MM.1S (cell line): ENCODE data around the gene PAX4.
"Not testable (repeated sequence)": the region's sequence is repeated elsewhere in the genome, so short reads cannot be mapped to it uniquely, and the experiment has no call there.

Experiments
- DNase-seq: peaks from one replicate; pipeline ENCODE4 v3.0.0-alpha.2; 2015
- H2AFZ ChIP-seq: fragments of 300-600 bp; sonication (generic); 2 replicates; pipeline ENCODE4 v1.6.0; 2016; ENCODE audit warnings: antibody characterized with exemption, low read length
- H3F3A ChIP-seq: fragments of 300-600 bp; sonication (generic); 2 replicates; pipeline ENCODE4 v1.6.1; 2016; ENCODE audit warnings: mild to moderate bottlenecking, antibody characterized with exemption, low read length, moderate library complexity, mixed read lengths; ENCODE audit not compliant: insufficient read depth
- H3K27ac ChIP-seq: fragments of 300-600 bp; sonication (generic); 2 replicates; pipeline ENCODE4 v1.5.1; 2016; ENCODE audit warnings: mild to moderate bottlenecking, low read length
- H3K27me3 ChIP-seq: fragments of 300-600 bp; sonication (generic); replicated peaks from 2 replicates; pipeline ENCODE4 v1.6.0; 2016; ENCODE audit warnings: low read length; ENCODE audit not compliant: insufficient read depth
- H3K36me3 ChIP-seq: fragments of 300-600 bp; sonication (generic); replicated peaks from 2 replicates; pipeline ENCODE4 v1.6.1; 2016; ENCODE audit warnings: mild to moderate bottlenecking, low read length, mixed read lengths; ENCODE audit not compliant: insufficient read depth
- H3K4me1 ChIP-seq: fragments of 300-600 bp; sonication (generic); 2 replicates; pipeline ENCODE4 v1.6.1; 2016; ENCODE audit warnings: low read length, mixed read lengths
- H3K4me2 ChIP-seq: fragments of 300-600 bp; sonication (generic); 2 replicates; pipeline ENCODE4 v1.6.0; 2016; ENCODE audit warnings: low read depth, low read length
- H3K4me3 ChIP-seq: fragments of 300-600 bp; sonication (generic); 2 replicates; pipeline ENCODE4 v1.5.1; 2016; ENCODE audit warnings: low read length, mixed read lengths
- H3K79me2 ChIP-seq: fragments of 300-600 bp; sonication (generic); 2 replicates; pipeline ENCODE4 v1.6.1; 2016; ENCODE audit warnings: mixed run types, low read length, mixed read lengths
- H3K9ac ChIP-seq: fragments of 300-600 bp; sonication (generic); 2 replicates; pipeline ENCODE4 v1.6.1; 2016; ENCODE audit warnings: low read length, mixed read lengths
- H3K9me2 ChIP-seq: fragments of 300-600 bp; sonication (generic); replicated peaks from 2 replicates; pipeline ENCODE4 v1.6.1; 2016; ENCODE audit warnings: mild to moderate bottlenecking, low read length, mixed read lengths; ENCODE audit not compliant: insufficient read depth
- H3K9me3 ChIP-seq: fragments of 300-600 bp; sonication (generic); replicated peaks from 2 replicates; pipeline ENCODE4 v1.6.1; 2016; ENCODE audit warnings: mild to moderate bottlenecking, low read length, mixed read lengths; ENCODE audit not compliant: insufficient read depth
- H4K20me1 ChIP-seq: fragments of 300-600 bp; sonication (generic); 2 replicates; pipeline ENCODE4 v1.6.1; 2016; ENCODE audit warnings: mild to moderate bottlenecking, low read length, moderate library complexity, mixed read lengths; ENCODE audit not compliant: insufficient read depth
- EZH2 ChIP-seq: fragments of 300-600 bp; sonication (generic); optimal IDR thresholded peaks from 2 replicates; pipeline ENCODE3; 2017; ENCODE audit warnings: low read depth, mild to moderate bottlenecking, antibody characterized with exemption, low read length, mixed read lengths
- EZH2phosphoT487 ChIP-seq: fragments of 300-600 bp; sonication (generic); IDR thresholded peaks from 2 replicates; pipeline ENCODE4 v1.6.1; 2018; ENCODE audit warnings: antibody characterized with exemption, low read length
- TF ChIP-seq, protein P1 (sequence below): fragments of 300-600 bp; sonication (generic); IDR thresholded peaks from 2 replicates; pipeline ENCODE4 v1.5.1; 2016; ENCODE audit warnings: antibody characterized with exemption, low read length, mixed read lengths

Gene PAX4

DNA sequence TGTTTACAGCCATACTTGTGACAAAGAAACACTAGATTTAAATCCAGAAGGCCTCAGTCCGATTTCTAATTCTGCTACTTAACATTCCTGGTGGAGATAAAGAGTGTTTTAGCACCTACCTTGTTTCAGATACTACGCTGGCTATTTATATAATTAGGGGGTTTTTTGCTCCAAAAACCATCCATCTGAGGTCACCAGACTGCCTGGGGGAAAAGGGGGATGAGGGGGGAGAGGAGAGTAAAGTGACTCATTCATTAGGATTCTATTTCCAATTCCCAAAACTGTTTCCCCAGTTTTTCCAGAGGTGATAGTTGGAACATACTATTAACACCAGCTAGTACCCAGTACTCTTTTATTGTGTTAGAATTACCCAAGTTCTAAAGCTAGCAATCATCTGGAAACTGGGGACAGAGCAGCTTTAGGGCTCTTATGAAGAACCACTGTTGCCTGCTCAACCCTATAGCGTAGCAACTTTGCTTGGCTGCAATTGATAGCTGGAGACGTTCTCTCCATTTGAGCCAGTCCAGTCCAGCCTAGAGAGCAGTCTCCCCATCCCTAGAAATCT lies 39.1 kb downstream of the PAX4 start:
- no peak for DNase-seq

DNA sequence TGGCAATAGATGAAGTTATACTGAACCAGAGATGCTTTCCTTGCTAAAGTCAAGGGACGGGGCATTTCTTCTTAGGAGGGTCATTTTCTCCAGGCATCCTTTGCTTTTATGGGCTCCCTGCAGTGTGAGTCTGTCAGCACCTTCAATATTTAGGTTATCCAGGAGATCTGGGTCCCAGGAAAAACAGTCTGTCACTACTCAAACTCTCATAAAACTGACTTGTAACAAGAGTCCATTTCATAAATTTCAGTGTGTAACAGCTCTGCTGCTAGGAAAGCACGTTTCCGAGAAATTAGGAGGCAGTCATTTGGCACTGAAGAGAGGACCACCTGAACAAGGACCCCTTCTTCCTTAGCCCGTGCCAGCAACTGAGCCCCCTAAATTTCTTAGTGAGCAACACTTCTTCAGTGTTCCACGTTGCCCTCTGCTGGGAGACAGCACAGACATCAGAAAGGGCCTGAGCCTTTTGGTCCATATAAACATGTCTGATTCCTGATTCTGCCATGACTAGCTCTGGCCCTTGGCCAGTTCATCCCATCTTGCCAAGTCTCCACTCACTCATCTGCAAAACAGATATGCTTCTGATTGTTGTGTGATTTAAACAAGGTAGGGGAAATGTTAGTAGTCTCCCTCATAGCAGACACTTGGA lies 39.8 kb downstream of the PAX4 start:
- Histone ChIP-seq H3K4me3 (no peak overlapping the region), H2AFZ (no peak overlapping the region), H3K9me3 (no peaks in the 10 kb centered on the region), H3K27me3 (no peaks in the 10 kb centered on the region), H3K4me2 (no peak overlapping the region), H3K27ac (no peak overlapping the region), H3K9ac (no peak overlapping the region), H3K79me2 (peaks cover 22% of the 10 kb centered on the region), H3K36me3 (no peaks in the 10 kb centered on the region; the same call in 1 of the 2 replicates), H4K20me1 (no peaks in the 10 kb centered on the region), H3K9me2 (no peaks in the 10 kb centered on the region), H3F3A (no peaks in the 10 kb centered on the region), H3K4me1 (no peaks in the 10 kb centered on the region)
- no peak for TF ChIP-seq EZH2
- TF ChIP-seq, protein P1, sequence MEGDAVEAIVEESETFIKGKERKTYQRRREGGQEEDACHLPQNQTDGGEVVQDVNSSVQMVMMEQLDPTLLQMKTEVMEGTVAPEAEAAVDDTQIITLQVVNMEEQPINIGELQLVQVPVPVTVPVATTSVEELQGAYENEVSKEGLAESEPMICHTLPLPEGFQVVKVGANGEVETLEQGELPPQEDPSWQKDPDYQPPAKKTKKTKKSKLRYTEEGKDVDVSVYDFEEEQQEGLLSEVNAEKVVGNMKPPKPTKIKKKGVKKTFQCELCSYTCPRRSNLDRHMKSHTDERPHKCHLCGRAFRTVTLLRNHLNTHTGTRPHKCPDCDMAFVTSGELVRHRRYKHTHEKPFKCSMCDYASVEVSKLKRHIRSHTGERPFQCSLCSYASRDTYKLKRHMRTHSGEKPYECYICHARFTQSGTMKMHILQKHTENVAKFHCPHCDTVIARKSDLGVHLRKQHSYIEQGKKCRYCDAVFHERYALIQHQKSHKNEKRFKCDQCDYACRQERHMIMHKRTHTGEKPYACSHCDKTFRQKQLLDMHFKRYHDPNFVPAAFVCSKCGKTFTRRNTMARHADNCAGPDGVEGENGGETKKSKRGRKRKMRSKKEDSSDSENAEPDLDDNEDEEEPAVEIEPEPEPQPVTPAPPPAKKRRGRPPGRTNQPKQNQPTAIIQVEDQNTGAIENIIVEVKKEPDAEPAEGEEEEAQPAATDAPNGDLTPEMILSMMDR: peak; percentile 24
- DNase-seq: no peak

More for the DNA sequence above, 39.1 kb downstream of the PAX4 start:
- TF ChIP-seq, protein P1: no peak
- no peak for TF ChIP-seq EZH2
- no peak for TF ChIP-seq EZH2phosphoT487
- Histone ChIP-seq H3K4me2 (no peak overlapping the region), H3K4me3 (no peak overlapping the region), H3K79me2 (peaks cover 28% of the 10 kb centered on the region), H4K20me1 (no peaks in the 10 kb centered on the region), H3K4me1 (peaks cover 3% of the 10 kb centered on the region; the same call in 1 of the 2 replicates), H2AFZ (no peak overlapping the region), H3K27me3 (no peaks in the 10 kb centered on the region), H3K9me2 (no peaks in the 10 kb centered on the region), H3K9ac (no peak overlapping the region), H3K9me3 (no peaks in the 10 kb centered on the region), H3K27ac (no peak overlapping the region), H3K36me3 (no peaks in the 10 kb centered on the region; the same call in 1 of the 2 replicates), H3F3A (no peaks in the 10 kb centered on the region)

DNA sequence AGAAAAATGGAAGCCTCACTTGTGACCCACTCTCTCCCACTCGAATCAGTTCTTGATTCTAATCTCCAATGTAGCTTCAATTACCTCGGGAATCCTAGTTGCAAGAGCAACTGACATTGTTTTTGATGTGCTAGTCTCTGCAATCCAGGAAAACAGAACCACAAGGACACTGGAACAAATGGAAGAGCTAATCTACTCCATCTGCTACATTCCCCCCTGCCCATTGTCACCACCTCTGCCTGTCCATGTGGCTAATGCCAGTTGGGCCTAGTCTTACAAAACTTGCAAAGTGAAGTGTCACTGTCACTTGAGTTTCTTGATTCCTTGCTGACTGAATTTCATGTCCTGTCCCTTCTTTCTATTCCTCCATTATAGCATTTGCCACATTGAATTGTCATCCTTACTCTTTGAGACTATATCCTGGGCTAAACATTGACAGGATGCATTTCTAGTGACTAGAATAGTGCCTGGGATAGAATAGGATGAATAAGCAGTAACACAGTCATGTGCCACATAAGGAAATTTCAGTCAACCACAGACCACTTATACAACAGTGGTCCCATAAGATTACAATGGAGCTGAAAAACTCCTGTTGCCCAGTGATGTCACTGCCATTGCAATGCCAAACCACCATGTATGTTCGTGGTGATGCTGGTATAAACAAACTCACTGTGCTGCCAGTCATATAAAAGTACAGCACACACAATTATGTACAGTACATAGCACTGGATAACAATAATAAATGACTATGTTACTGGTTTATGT lies 46.0 kb downstream of the PAX4 start:
- no peaks in the 10 kb centered on the region for H3K4me1 ChIP-seq
- no peak overlapping the region for H3K4me2 ChIP-seq
- no peaks in the 10 kb centered on the region for H3K9me3 ChIP-seq
- H3K27me3 ChIP-seq: no peaks in the 10 kb centered on the region
- no peak overlapping the region for H3K27ac ChIP-seq
- H3K36me3 ChIP-seq: no peaks in the 10 kb centered on the region
- no peak overlapping the region for H2AFZ ChIP-seq
- H4K20me1 ChIP-seq: no peaks in the 10 kb centered on the region
- no peak for DNase-seq
- TF ChIP-seq EZH2: no peak
- TF ChIP-seq, protein P1: no peak
- no peak for TF ChIP-seq EZH2phosphoT487
- no peak overlapping the region for H3K4me3 ChIP-seq
- H3F3A ChIP-seq: no peaks in the 10 kb centered on the region
- no peaks in the 10 kb centered on the region for H3K79me2 ChIP-seq
- no peaks in the 10 kb centered on the region for H3K9me2 ChIP-seq
- H3K9ac ChIP-seq: no peak overlapping the region

DNA sequence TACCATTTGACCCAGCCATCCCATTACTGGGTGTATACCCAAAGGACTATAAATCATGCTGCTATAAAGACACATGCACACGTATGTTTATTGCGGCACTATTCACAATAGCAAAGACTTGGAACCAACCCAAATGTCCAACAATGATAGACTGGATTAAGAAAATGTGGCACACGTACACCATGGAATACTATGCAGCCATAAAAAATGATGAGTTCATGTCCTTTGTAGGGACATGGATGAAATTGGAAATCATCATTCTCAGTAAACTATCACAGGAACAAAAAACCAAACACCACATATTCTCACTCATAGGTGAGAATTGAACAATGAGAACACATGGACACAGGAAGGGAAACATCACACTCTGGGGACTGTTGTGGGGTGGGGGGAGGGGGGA lies 49.9 kb downstream of the PAX4 start:
- DNase-seq, H3K9me3 ChIP-seq, H3K9me2 ChIP-seq, H3K79me2 ChIP-seq, H3K9ac ChIP-seq, H3K27ac ChIP-seq, H3K4me3 ChIP-seq, H2AFZ ChIP-seq, H4K20me1 ChIP-seq, H3F3A ChIP-seq, H3K4me1 ChIP-seq, H3K36me3 ChIP-seq, H3K27me3 ChIP-seq, H3K4me2 ChIP-seq: not testable (repeated sequence)
